Smooth muscle cell (in vitro differentiated cells): ENCODE measurements around the gene PPP4R3B. TPM values are rescaled to one million over a fixed set of nuclear protein-coding genes. Genes with fewer than 3 reads are reported as not detected.

Experiments used
- DNase-seq: peaks from one replicate; lab custom pipeline; 2025; ENCODE audit not compliant: unreplicated experiment; lab: John Stamatoyannopoulos, UW
- H2AFZ ChIP-seq: fragments of 200-600 bp; sonication (generic); 2 replicates; pipeline ENCODE4 v1.6.0; 2016; ENCODE audit warnings: antibody characterized with exemption, low read depth, mild to moderate bottlenecking
- H3F3A ChIP-seq: fragments of 200-600 bp; sonication (generic); 2 replicates; pipeline ENCODE4 v1.6.0; 2017; ENCODE audit warnings: antibody characterized with exemption, low read depth
- H3K27ac ChIP-seq: fragments of 200-600 bp; sonication (generic); 2 replicates; pipeline ENCODE4 v1.5.1; 2016; ENCODE audit warnings: low read depth, mild to moderate bottlenecking
- H3K27me3 ChIP-seq: fragments of 200-600 bp; sonication (generic); 2 replicates; pipeline ENCODE4 v1.6.1; 2016; ENCODE audit warnings: low read depth, mild to moderate bottlenecking
- H3K36me3 ChIP-seq: fragments of 200-600 bp; sonication (generic); 2 replicates; pipeline ENCODE4 v1.5.1; 2016; ENCODE audit warnings: low read depth
- H3K4me1 ChIP-seq: fragments of 200-600 bp; sonication (generic); 2 replicates; pipeline ENCODE4 v1.5.1; 2016; ENCODE audit warnings: low read depth
- H3K4me2 ChIP-seq: fragments of 200-600 bp; sonication (generic); 2 replicates; pipeline ENCODE4 v1.6.0; 2016; ENCODE audit warnings: mild to moderate bottlenecking
- H3K4me3 ChIP-seq: fragments of 200-600 bp; sonication (generic); 2 replicates; pipeline ENCODE4 v1.5.1; 2016; ENCODE audit warnings: mild to moderate bottlenecking
- H3K79me2 ChIP-seq: fragments of 200-600 bp; sonication (generic); 2 replicates; pipeline ENCODE4 v1.6.0; 2016; ENCODE audit warnings: low read depth, mild to moderate bottlenecking
- H3K9ac ChIP-seq: fragments of 200-600 bp; sonication (generic); 2 replicates; pipeline ENCODE4 v1.6.0; 2016; ENCODE audit warnings: low read depth
- H3K9me3 ChIP-seq: fragments of 200-600 bp; sonication (generic); replicated peaks from 2 replicates; pipeline ENCODE4 v1.5.1; 2016; ENCODE audit warnings: low read depth
- H4K20me1 ChIP-seq: fragments of 200-600 bp; sonication (generic); 2 replicates; pipeline ENCODE4 v1.6.0; 2016; ENCODE audit warnings: low read depth
- CTCF ChIP-seq: fragments of 200-600 bp; sonication (generic); IDR thresholded peaks from 2 replicates; pipeline ENCODE4 v1.5.1; 2017; ENCODE audit warnings: borderline replicate concordance, mild to moderate bottlenecking, antibody characterized with exemption; ENCODE audit not compliant: insufficient read depth, poor library complexity, severe bottlenecking
- WGBS: methylation state at CpG from one replicate; pipeline ENCODE4 v1.1.7; 2016; ENCODE audit warnings: low lambda C conversion rate; 5-methylcytosine and 5-hydroxymethylcytosine counted together
- polyA plus RNA-seq: library from polyadenylated mRNA; unstranded; fragments of >200 nt; fragmentation: Nextera tagmentation; extraction: Ambion mirVana; gene quantifications from 2 replicates; pipeline ENCODE4 v1.2.1, GENCODE V29; 2016
- total RNA-seq: library from RNA; depleted of rRNA; stranded (reverse); fragments of >200 nt; gene quantifications from 2 replicates; pipeline ENCODE4 v1.2.3, GENCODE V29; 2014

The PPP4R3B gene
- total and polyA plus RNA-seq, 2 experiments from 2014 or later: 22.8 to 57.1 TPM

DNA sequence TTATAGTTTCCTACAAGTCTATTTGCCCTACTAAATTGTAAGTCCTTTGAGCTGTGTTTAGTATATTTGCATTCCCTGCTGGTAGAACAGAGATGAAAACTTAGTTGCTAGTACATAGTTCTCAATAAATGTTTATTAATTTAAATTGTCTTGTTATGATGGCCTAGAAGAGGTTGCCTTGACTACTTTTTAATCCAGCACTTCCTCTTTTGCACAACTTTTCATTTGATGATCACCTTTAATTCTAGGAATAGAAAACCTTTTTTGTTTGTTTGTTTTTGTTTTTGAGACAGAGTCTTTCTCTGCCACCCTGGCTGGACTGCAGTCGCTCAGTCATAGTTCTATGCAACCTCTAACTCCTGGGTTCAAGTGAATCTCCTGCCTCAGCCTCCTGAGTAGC, 91.2 kb downstream of the PPP4R3B start:
- Histone ChIP-seq H3K27ac (no peak overlapping the region), H4K20me1 (no peaks in the 10 kb centered on the region), H3F3A (no peaks in the 10 kb centered on the region), H3K4me3 (no peak overlapping the region), H3K4me2 (no peak overlapping the region), H3K9me3 (no peaks in the 10 kb centered on the region), H3K27me3 (no peaks in the 10 kb centered on the region), H3K79me2 (peaks cover 5% of the 10 kb centered on the region), H3K9ac (no peak overlapping the region), H2AFZ (no peak overlapping the region), H3K4me1 (no peaks in the 10 kb centered on the region), H3K36me3 (no peaks in the 10 kb centered on the region)
- TF ChIP-seq CTCF: no peak
- no peak for DNase-seq
- 94% methylated on average over 1 of the region's 1 CpG for WGBS

GRCh38 chr2:55524884-55525437, 92.5 kb downstream of the PPP4R3B start:
- TF ChIP-seq CTCF: no peak
- no peak overlapping the region for H3K27ac ChIP-seq

GRCh38 chr2:55519938-55520885, 97.2 kb downstream of the PPP4R3B start:
- peak overlapping the region; percentile 78 for H3K27ac ChIP-seq
- peak overlapping the region; percentile 88 for H3K4me3 ChIP-seq
- H3K27me3 ChIP-seq: no peaks in the 10 kb centered on the region
- H3K36me3 ChIP-seq: no peaks in the 10 kb centered on the region
- peaks cover 9% of the 10 kb centered on the region for H3K79me2 ChIP-seq
- no peak for TF ChIP-seq CTCF
- peak overlapping the region; percentile 84 for H3K9ac ChIP-seq
- 16% methylated on average over 35 of the region's 35 CpGs for WGBS
- no peaks in the 10 kb centered on the region for H3K9me3 ChIP-seq
- no peaks in the 10 kb centered on the region for H3F3A ChIP-seq
- peaks cover 5% of the 10 kb centered on the region for H3K4me1 ChIP-seq
- H3K4me2 ChIP-seq: peak overlapping the region; percentile 88
- DNase-seq: no peak
- peak overlapping the region; percentile 91 for H2AFZ ChIP-seq
- H4K20me1 ChIP-seq: no peaks in the 10 kb centered on the region

More at GRCh38 chr2:55524884-55525437, 92.5 kb downstream of the PPP4R3B start:
- Histone ChIP-seq H3K4me2 (no peak overlapping the region), H4K20me1 (no peaks in the 10 kb centered on the region), H3K9me3 (no peaks in the 10 kb centered on the region), H3K27me3 (no peaks in the 10 kb centered on the region), H3K4me1 (peaks cover 5% of the 10 kb centered on the region), H3F3A (no peaks in the 10 kb centered on the region), H3K9ac (no peak overlapping the region), H3K79me2 (peaks cover 9% of the 10 kb centered on the region), H2AFZ (no peak overlapping the region), H3K36me3 (no peaks in the 10 kb centered on the region), H3K4me3 (no peak overlapping the region)
- WGBS: 100% methylated on average over 5 of the region's 5 CpGs
- DNase-seq: no peak
